Calu3 (cell line): ENCODE measurements around the gene MCM9. TPM values are rescaled to one million over a fixed set of nuclear protein-coding genes. Genes with fewer than 3 reads are reported as not detected.

ENCODE experiments used
- BruUV-seq: library from RNA; stranded (reverse); fragments of 400-500 nt; replicated peaks from 2 replicates; lab custom pipeline; 2021; lab: Mats Ljungman, UMichigan
- CTCF ChIA-PET: fragments of 300-600 bp; sonication (Branson Sonifier 250); formaldehyde crosslinking; loops from one replicate; lab custom pipeline; 2022; ENCODE audit warnings: antibody characterized with exemption; lab: Charles Lee
- DNase-seq: peaks from one replicate; pipeline ENCODE4 v3.0.0; 2022
- H3K27ac Mint-ChIP-seq: one replicate; pipeline ENCODE4 v1.8.0; 2022; ENCODE audit warnings: mixed read lengths; ENCODE audit not compliant: unreplicated experiment
- H3K27me3 Mint-ChIP-seq: one replicate; pipeline ENCODE4 v1.8.0; 2022; ENCODE audit warnings: mixed read lengths; ENCODE audit not compliant: unreplicated experiment
- H3K36me3 Mint-ChIP-seq: one replicate; pipeline ENCODE4 v1.8.0; 2022; ENCODE audit warnings: mild to moderate bottlenecking, moderate library complexity, mixed read lengths; ENCODE audit not compliant: insufficient read depth, unreplicated experiment
- H3K4me1 Mint-ChIP-seq: one replicate; pipeline ENCODE4 v1.8.0; 2022; ENCODE audit warnings: mild to moderate bottlenecking, low read depth, mixed read lengths; ENCODE audit not compliant: unreplicated experiment
- H3K4me3 Mint-ChIP-seq: one replicate; pipeline ENCODE4 v1.8.0; 2022; ENCODE audit warnings: mild to moderate bottlenecking, low read depth, moderate library complexity, mixed read lengths; ENCODE audit not compliant: unreplicated experiment
- H3K9me3 Mint-ChIP-seq: one replicate; pipeline ENCODE4 v1.8.0; 2022; ENCODE audit warnings: low read depth, mixed read lengths; ENCODE audit not compliant: unreplicated experiment
- intact Hi-C: fragments of 100-400 bp; cut with micrococcal nuclease; formaldehyde crosslinking; loops from one replicate; pipeline ENCODE4 v1.10.0; 2022; ENCODE audit not compliant: unreplicated experiment
- total RNA-seq: library from RNA; stranded (reverse); gene quantifications from 2 replicates; pipeline ENCODE4 v1.2.3, GENCODE V29; 2022
- TF ChIP-seq, protein P1 (sequence below): fragments of 200-600 bp; IDR thresholded peaks from one replicate; pipeline ENCODE4 v1.8.0; 2022; ENCODE audit warnings: antibody characterized with exemption; ENCODE audit not compliant: unreplicated experiment

MCM9 gene
- total RNA-seq, 1 experiment from 2014 or later = 24.6 TPM

DNA sequence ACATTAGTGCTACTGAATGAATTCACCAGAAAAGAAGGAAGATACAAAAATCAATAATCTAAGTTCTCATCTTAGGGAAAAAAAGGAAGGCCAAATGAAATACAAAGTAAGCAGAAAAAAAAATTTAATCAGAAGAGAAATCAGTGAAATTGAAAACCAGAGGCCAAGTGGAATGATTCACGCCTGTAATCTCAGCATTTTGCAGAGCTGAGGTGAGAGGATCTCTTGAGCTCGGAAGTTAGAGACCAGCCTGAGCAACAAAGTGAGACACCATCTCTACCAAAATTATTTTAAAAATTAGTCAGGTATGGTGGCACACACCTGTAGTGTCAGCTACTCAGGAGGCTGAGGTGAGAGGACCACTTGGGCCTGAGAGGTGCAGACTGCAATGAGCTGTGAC, 62.2 kb downstream of the MCM9 start:
- no TSS peak for BruUV-seq
- Mint-ChIP-seq H3K9me3 (no peaks in the 10 kb centered on the region), H3K36me3 (no peaks in the 10 kb centered on the region), H3K27ac (no peak overlapping the region), H3K4me3 (no peak overlapping the region), H3K27me3 (no peaks in the 10 kb centered on the region), H3K4me1 (peaks cover 19% of the 10 kb centered on the region)
- DNase-seq = no peak
- intact Hi-C loops = no loop called here
- CTCF ChIA-PET = interaction anchor here (0.8 kb wide), 1 partner anchor 25 kb away, joined by 4 read pairs; no protein-coding TSS in a partner anchor
- TF ChIP-seq, protein P1, sequence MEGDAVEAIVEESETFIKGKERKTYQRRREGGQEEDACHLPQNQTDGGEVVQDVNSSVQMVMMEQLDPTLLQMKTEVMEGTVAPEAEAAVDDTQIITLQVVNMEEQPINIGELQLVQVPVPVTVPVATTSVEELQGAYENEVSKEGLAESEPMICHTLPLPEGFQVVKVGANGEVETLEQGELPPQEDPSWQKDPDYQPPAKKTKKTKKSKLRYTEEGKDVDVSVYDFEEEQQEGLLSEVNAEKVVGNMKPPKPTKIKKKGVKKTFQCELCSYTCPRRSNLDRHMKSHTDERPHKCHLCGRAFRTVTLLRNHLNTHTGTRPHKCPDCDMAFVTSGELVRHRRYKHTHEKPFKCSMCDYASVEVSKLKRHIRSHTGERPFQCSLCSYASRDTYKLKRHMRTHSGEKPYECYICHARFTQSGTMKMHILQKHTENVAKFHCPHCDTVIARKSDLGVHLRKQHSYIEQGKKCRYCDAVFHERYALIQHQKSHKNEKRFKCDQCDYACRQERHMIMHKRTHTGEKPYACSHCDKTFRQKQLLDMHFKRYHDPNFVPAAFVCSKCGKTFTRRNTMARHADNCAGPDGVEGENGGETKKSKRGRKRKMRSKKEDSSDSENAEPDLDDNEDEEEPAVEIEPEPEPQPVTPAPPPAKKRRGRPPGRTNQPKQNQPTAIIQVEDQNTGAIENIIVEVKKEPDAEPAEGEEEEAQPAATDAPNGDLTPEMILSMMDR = no peak

- intact Hi-C loops = no loop called here
- no TSS peak for BruUV-seq
- no peaks in the 10 kb centered on the region for H3K9me3 Mint-ChIP-seq
- H3K27ac Mint-ChIP-seq = no peak overlapping the region
- no peak overlapping the region for H3K4me3 Mint-ChIP-seq
- peaks cover 19% of the 10 kb centered on the region for H3K4me1 Mint-ChIP-seq
- H3K27me3 Mint-ChIP-seq = no peaks in the 10 kb centered on the region
- DNase-seq = no peak
- CTCF ChIA-PET = no interaction called here
- H3K36me3 Mint-ChIP-seq = no peaks in the 10 kb centered on the region
- TF ChIP-seq, protein P1 = no peak
These were observed 62.6 kb downstream of the MCM9 start for GRCh38 chr6:118872318-118872717.

- TF ChIP-seq, protein P1 = no peak
- H3K36me3 Mint-ChIP-seq = no peaks in the 10 kb centered on the region
- H3K4me1 Mint-ChIP-seq = peaks cover 19% of the 10 kb centered on the region
- CTCF ChIA-PET = no interaction called here
- no TSS peak for BruUV-seq
- H3K27me3 Mint-ChIP-seq = no peaks in the 10 kb centered on the region
- DNase-seq = no peak
- H3K27ac Mint-ChIP-seq = no peak overlapping the region
- intact Hi-C loops = no loop called here
- H3K9me3 Mint-ChIP-seq = no peaks in the 10 kb centered on the region
- no peak overlapping the region for H3K4me3 Mint-ChIP-seq
These were observed 63.6 kb downstream of the MCM9 start for GRCh38 chr6:118871331-118871730.

GRCh38 chr6:118869894-118870589, 64.9 kb downstream of the MCM9 start:
- CTCF ChIA-PET = no interaction called here
- Mint-ChIP-seq H3K36me3 (no peaks in the 10 kb centered on the region), H3K4me1 (peaks cover 19% of the 10 kb centered on the region), H3K9me3 (no peaks in the 10 kb centered on the region), H3K4me3 (no peak overlapping the region), H3K27me3 (no peaks in the 10 kb centered on the region), H3K27ac (no peak overlapping the region)
- TF ChIP-seq, protein P1 = no peak
- intact Hi-C loops = no loop called here
- BruUV-seq = no TSS peak
- no peak for DNase-seq
